ENCODE data around the gene TXNDC5.

DNA sequence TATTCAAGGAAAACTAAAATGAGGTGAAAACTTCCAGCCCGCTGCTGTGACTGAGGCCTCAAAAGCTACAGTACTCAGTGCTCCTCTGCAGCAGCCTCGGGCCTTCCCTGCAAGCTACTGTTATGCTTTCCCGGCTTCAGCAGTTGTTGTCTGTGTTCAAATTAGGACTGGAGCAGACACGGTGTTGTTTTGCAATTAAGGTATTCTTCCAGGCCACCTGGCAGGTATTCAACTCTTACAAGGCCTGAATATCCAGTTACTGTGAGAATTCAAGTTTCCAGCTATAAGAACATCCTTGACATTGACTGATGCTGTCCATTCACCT, 10.7 kb downstream of the TXNDC5 start:
- TF ChIP-seq EZH2 (IDR thresholded peaks at IDR 0.05; ENCODE audit: insufficient read depth, poor library complexity, severe bottlenecking) (no peak), EZH2phosphoT487 (IDR thresholded peaks at IDR 0.05; ENCODE audit: insufficient read depth, low read depth) (no peak)

Data from GM23248 (cell line).